Fibroblast of skin of scalp (primary cell): ENCODE measurements around the gene RHOV. TPM values are rescaled to one million over a fixed set of nuclear protein-coding genes. Genes with fewer than 3 reads are reported as not detected.
A peak's percentile ranks its signal among the peaks of the same experiment; 100 is the strongest.

Experiments used
- DNase-seq: peaks from one replicate; pipeline ENCODE4 v3.0.0-alpha.2; 2013
- polyA plus RNA-seq, 2 experiments: library from polyadenylated mRNA; unstranded; fragments of 120-200 nt; gene quantifications; one replicate each; pipeline ENCODE4 v1.2.1, GENCODE V29; 2013; ENCODE audit not compliant: insufficient read length in 2 of 2

The RHOV gene, protein sequence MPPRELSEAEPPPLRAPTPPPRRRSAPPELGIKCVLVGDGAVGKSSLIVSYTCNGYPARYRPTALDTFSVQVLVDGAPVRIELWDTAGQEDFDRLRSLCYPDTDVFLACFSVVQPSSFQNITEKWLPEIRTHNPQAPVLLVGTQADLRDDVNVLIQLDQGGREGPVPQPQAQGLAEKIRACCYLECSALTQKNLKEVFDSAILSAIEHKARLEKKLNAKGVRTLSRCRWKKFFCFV
- polyA plus RNA-seq (2013, experiment 1 of 2; ENCODE audit: insufficient read length): 0.06 TPM
- polyA plus RNA-seq (2013, experiment 2 of 2; ENCODE audit: insufficient read length): 0.17 TPM

DNA sequence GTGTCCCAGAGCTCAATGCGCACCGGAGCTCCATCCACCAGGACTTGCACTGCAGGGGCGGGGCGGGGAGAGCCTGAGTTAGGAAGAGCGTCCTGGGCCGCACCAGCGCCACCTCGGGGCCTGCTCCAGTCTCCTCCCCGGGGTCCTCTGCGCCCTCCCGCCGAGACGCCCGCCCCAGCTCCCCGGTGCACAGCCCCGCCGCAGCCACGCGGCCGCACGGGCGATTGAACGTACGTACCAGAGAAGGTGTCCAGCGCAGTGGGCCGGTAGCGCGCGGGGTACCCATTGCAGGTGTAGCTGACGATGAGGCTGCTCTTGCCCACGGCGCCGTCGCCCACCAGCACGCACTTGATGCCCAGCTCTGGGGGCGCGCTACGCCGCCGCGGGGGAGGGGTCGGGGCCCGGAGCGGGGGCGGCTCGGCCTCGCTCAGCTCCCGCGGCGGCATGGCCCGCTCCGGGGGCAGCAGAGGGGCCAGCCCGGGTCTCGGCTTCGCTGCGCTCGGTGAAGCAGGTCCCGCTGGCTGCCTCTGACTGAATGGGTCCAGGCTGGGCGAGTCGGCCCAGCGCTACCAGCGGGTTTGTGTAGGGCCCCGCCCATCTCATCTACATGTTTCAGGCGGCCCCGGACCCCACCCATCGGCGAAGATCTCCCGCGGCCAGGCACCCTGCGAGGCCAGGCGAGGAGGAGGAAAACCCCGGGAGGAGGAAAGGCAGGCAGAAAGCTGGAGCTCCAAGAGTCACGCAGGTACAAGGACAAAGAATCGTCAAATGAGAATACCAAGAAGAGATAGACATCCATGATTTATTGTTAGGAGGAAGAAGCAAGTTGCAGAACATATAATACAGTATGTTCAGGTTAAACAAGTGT lies at the start of gene RHOV:
Gene RHOV (minus strand): TSS at position 541 of the 868 bp plus-strand sequence. CDS start 95 bp downstream, at position 446.
- DNase-seq: peak; percentile 37

GRCh38 chr15:40923551-40923950 lies 49.5 kb upstream of the RHOV start:
- no peak for DNase-seq

- DNase-seq: no peak
Measured at GRCh38 chr15:40922608-40923005, 48.6 kb upstream of the RHOV start.

- no peak for DNase-seq
Measured at GRCh38 chr15:40921949-40922607, 48.0 kb upstream of the RHOV start.

DNA sequence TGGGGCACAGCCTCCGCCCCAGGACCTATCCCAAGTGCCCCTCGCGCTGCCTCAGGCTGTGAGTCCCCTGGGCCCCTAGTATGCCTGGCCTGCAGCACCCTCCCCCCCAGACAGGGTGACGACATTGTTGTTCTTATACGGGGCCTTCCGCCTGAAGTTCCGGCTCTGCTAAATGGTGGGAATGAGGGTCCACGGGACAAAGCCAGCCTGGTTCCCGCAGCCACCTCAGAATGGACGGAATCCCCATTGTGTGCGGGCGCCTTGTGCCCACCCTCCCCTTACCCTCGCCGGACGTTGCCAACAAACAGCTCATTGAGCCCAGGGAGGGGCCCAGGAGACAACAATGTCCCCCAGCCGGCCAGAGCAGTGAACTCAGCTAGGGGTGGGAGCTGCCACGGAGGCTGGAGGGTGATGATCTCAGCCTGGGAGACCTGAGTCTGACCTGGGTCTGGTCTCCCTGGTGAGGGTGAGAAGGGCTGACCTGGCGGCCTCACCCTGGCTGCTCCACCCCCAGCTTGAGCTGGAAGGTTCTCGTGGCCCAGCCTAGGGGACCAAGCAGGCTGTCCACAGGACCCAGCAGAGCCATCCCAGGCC lies 44.9 kb upstream of the RHOV start:
- no peak for DNase-seq

- no peak for DNase-seq
Measured at GRCh38 chr15:40918146-40918798, 44.2 kb upstream of the RHOV start.

DNA sequence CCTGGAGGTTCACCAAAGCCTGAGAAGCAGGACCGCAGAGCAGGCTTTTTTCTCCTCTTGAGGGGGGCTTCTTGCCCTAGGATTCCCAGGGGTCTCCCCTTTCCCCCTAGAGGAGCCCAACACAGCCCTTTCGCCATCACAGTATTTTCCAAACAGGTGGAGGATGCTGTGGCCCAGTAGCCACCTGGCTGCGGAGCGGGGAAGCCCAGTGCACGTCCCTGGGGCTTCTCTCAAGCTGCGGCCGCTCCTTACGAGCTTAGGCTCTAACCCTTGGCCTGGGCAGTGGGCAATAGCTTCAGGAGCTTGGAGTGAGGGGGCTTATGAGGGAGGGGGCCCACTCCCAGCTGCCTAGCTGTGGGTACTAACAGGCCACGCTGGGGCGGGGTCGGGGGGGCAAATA lies 43.6 kb upstream of the RHOV start:
- DNase-seq: no peak

- no peak for DNase-seq
Measured at GRCh38 chr15:40915679-40916078, 41.6 kb upstream of the RHOV start.

DNA sequence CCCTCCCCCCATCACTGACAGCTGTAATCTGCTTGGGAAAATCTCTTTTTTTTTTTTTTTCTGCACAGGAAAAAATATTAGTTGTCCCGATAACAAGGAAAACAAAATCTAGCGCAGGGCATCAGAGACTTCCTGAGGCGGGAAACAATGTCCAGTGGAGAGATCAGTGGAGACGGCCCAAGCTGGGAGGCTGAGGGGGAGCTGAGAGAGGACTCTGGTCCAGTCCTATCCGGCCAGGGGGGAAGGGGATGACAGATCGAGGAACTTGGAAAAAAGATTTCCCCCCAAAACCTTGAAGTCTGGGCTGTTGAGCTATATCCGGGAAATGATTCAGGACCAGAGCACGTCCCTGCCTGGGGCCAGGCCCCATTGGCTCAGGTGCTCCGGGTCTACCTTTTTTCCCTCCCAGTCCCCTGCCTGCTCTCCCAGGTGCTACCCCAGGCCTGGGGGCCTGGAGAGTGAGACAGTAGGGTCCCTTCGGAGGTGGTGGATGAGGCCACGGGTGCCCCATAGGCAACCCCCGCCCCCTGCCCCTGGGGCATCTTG lies 41.2 kb upstream of the RHOV start:
- no peak for DNase-seq

- DNase-seq: no peak
Measured at GRCh38 chr15:40914486-40914885, 40.5 kb upstream of the RHOV start.

DNA sequence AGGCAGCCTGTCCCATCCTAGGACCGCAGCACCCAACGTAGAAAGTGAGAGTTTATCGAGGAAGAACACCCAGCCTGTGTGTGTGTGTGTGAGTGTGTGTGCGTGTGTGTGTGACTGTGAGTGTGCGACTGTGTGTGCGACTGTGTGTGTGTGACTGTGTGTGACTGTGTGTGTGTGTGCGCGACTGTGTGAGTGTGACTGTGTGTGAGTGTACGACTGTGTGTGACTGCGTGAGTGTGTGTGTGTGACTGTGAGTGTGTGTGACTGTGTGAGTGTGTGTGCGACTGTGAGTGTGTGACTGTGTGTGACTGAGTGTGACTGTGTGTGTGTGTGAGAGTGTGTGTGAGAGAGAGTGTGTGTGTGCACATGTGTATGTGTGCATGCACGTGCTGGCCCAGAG lies 40.0 kb upstream of the RHOV start:
- DNase-seq: no peak

GRCh38 chr15:40912478-40912877 lies 38.4 kb upstream of the RHOV start:
- DNase-seq: no peak

DNA sequence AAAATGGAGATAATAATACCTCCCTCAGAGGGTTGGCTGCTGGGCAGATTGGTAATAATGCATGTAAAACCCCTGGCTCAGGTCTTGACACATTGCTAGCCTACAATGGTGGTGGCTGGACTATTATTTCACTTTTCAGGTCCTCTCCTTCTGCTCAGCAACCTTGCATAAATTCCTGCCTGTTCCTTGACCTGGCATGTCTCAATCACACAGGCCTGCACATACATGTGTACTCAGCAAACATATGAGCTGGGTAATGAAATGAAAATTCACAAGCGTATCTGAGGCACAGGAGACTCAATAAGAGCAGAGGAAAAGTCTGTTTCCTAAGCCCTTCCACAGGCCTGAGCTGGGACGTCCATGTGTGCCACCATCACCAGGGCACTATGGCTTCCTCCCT lies 37.7 kb upstream of the RHOV start:
- DNase-seq: no peak

GRCh38 chr15:40911141-40911540 lies 37.1 kb upstream of the RHOV start:
- DNase-seq: no peak

GRCh38 chr15:40909662-40910630 lies 35.9 kb upstream of the RHOV start:
- peak; percentile 74 for DNase-seq

GRCh38 chr15:40908095-40908494 lies 34.1 kb upstream of the RHOV start:
- DNase-seq: no peak

- DNase-seq: no peak
Measured at GRCh38 chr15:40906991-40907802, 33.2 kb upstream of the RHOV start.

DNA sequence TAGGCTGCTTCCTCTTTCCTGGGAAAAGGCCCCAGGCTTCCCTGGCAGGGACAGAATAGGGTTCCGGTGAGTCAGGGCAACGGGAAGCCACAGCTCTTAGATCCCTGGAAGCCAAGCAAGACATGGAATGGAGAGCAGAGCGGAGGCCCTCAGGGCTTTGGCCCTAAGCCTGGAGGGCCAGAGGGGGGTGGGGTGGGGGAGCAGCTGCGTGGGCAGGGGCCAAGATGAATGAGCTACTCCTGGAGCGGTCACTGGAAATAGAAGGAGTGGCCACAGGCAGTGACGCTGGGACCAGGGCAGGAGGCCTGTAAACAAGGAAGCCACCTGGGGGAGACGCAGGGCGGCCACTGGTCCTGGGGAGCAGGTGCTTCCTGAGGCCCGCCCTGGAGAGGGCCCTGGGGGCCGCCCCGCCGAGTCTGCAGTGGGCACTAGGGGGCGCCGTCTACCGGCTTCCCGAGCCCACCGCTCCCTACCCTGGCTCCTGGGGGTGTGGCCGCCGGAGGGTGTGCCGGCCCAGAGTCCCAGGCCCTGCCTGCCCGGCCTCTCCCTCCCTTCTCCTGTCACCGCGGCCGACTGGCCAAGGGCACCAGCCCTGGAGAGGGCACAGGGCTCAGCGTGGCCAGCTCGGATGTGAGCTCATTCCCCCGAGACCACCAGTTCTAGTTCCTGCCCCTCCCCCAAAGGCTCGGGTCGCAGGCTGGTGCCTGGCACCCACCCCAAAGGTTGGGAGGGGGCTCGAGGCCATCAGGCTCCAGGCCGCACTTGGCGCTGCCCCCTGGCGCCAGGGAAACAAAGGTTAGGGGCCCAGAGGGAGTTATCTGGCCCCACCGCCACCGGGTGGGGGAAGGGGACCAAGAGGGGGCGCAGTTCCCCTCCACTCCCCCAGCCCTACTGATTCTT lies 32.3 kb upstream of the RHOV start:
- peak; percentile 89 for DNase-seq
